AG09319 (cell line): ENCODE data around the gene CALCOCO2.
"Not testable (repeated sequence)": the region's sequence is repeated elsewhere in the genome, so short reads cannot be mapped to it uniquely, and the experiment has no call there.

Source experiments
- DNase-seq: peaks from one replicate; pipeline ENCODE4 v3.0.0-alpha.2; 2010; ENCODE audit warnings: low read depth; ENCODE audit errors: extremely low read depth
- TF ChIP-seq, protein P1 (sequence below): IDR thresholded peaks from 2 replicates; pipeline ENCODE4 v1.5.1; 2011; ENCODE audit warnings: low read depth, mild to moderate bottlenecking, inconsistent platforms, low read length, moderate library complexity

CALCOCO2 gene

DNA sequence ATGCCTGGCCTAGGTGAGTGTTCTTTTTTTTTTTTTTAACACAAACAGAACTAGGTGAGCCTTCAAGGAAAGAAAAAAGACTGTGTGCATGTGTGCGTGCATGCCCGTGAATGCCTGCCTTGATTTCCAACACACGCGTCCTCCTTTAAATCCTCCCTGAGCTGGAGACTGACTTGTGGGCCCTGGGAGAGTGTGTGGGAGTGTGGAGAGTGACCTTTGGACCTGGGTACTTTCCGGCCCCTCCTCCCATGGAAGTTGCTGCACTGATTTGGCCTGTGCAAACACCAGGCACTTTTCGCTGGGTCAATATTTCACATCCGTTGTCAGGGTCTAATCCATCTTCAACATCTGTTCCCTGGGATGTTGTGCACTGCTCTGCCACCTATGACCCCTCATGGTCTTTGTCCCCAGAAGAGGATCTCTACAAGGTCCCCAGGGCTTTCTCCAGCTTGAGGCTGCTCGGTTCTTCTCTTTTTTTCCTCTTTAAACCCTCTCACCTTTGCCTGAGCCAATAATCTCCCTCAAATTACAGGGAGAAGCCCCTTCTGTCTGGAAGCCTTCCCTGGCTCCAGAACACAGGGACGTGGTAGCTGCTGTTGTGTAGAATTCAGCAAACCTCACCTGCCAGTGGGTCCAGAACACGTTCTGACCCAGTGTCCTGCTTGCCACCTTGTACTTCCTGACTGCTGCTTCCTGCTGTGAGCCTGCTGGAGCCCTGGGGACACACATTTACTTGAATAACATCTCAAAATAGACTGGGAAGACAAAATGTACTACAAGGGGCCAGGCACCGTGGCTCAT is 40.9 kb downstream of the CALCOCO2 start:
- TF ChIP-seq, protein P1, sequence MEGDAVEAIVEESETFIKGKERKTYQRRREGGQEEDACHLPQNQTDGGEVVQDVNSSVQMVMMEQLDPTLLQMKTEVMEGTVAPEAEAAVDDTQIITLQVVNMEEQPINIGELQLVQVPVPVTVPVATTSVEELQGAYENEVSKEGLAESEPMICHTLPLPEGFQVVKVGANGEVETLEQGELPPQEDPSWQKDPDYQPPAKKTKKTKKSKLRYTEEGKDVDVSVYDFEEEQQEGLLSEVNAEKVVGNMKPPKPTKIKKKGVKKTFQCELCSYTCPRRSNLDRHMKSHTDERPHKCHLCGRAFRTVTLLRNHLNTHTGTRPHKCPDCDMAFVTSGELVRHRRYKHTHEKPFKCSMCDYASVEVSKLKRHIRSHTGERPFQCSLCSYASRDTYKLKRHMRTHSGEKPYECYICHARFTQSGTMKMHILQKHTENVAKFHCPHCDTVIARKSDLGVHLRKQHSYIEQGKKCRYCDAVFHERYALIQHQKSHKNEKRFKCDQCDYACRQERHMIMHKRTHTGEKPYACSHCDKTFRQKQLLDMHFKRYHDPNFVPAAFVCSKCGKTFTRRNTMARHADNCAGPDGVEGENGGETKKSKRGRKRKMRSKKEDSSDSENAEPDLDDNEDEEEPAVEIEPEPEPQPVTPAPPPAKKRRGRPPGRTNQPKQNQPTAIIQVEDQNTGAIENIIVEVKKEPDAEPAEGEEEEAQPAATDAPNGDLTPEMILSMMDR, result no peak
- no peak for DNase-seq

DNA sequence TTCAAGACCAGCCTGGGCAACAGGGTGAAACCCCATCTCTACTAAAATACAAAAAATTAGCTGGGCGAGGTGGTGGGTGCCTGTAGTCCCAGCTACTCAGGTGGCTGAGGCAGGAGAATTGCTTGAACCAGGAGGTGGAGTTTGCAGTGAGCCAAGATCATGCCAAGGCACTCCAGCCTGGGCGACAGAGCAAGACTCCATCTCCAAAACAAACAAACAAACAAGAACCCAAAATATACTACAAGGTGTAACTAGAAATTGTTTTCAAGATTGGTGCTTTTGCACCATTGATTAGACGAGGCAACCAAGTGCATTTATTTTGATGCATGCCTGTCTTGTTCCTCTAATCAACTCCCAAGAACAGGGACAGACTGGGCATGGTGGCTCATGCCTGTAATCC is 41.6 kb downstream of the CALCOCO2 start:
- not testable (repeated sequence) for DNase-seq

DNA sequence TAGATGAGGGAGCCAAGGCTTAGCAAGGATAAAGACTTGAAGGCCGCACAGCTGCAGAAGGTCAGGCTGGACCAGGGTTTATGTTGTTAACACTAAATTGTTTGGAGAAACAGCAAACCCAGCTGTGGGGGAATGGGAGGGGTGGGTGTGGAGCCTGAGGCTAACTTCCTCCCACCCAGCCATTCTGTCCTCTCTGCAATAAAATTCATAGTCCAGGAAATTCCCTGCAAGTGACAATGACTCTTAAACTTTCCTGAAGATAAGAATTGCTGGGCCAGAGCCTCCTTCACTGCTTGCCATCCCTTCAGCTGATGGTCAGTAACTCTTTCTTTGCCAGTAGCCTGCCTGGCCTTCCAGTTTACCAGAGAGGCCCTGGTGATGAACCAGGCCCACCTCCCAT is 42.4 kb downstream of the CALCOCO2 start:
- DNase-seq, result no peak
- TF ChIP-seq, protein P1, result no peak

DNA sequence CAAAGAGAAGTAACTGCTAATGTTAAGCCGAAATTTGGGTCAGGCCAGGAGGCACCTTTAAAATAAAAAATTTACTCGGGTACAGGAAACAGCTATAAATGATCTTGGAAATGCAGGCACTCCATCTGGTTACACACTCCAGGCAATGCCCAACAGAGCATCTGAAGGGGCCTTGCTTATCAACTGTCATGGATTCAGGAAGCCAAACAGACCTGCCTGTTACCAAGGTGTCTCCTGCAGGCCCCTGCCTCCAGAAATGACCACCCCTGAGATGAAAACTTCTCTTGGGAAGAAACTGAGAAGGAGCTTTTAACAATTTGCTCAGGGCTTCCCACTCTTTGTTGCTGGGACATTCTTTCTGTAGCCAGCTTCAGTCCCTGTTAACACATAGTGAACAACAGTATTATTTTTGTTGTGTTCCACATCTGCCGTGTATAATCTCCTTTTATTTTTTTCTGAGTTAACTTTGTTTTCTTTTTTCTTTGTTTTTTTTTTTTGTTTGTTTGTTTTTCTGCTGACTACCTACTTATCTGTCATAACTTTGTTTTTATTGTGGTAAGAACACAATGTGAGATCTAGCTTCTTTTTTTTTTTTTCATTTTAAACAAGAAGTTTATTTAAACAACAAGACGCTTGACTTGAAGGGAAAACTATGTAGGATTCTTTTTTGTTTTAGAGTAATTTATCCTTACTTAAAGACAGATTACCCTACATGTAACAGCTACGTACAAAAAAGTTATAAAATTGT is 43.0 kb downstream of the CALCOCO2 start:
- TF ChIP-seq, protein P1, result no peak

DNA sequence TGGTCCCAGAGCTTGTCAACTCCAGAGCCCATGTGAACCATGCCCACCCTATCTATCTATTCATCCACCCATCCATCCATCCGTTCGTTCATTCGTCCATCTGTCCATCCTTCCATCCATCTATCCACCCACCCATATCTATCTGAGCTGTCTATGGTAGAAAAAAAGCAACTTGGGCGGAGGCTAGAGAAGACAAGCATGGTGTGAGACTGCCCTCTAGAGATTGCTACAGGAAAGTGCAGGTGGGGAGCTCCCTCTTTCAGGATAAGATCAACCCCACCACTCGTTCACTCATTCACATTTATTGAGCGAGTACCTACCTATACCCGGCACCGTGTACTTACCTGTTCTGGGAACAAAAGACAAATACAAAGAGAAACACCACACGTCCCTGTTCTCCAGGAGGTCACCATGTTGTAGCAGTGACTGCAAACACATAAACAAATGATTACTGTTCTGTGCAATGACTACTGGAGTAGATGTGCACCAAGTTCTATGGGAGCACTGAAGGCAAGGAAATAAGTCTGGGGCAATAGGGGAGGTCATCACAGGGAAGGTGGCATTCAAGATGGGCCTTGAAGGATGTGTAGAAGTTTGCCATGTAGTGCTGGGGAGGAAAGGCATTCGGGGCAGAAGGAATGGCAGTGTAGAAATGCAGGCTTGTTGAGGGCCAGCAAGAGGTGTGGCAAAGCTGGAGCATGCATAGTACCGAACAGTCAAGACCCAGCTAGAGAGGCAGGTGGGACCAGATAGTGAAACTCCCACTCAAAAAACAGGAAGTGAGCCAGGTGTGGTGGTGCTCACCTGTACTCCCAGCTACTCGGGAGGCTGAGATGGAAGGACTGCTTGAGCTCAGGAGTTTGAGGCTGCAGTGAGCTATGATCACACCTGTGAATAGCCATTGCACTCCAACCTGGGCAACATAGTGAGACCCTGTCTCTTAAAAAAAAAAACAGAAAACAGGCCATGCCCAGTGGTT is 48.4 kb downstream of the CALCOCO2 start:
- peak; percentile 15 for DNase-seq
- TF ChIP-seq, protein P1, result peak; percentile 96

More for the DNA sequence above, 43.0 kb downstream of the CALCOCO2 start:
- no peak for DNase-seq

DNA sequence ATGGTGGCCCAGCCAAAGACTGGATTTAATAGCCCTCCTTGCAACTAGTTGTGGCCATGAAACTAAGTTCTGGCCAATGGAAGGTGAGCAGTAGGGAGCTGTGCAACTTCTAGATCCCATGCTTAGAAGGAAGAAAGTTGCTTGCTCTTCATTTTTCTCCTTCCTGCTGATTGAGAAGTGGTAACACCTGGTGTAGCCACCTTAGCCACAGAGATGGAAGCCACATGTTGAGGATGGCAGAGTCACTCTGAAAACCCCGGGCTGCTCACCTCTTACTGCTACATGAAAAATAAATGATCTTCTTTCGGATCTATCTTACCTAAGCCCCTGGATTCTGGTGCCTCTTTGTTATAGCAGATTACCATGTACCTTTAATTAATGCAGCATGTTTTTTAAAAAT is 51.4 kb downstream of the CALCOCO2 start:
- DNase-seq, result no peak
- TF ChIP-seq, protein P1, result no peak

DNA sequence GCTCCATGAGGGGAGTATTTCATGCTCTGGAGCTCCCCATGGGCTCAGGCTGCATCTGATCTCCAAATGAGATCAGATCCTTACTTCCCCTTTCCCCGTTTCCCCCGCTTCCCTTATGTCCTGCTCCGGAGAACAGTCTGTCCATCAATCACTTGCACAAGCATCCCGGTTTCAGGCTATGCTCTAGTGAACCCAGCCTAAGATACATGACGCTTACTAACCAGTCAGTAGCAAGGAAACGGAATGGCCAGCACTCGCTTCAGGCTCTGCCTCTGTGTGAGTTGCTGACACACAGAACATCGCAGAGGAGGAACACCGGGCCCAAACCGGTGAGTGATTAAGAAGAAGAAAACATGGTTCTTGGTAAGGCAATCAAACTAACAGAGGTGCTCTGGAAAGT is 52.3 kb downstream of the CALCOCO2 start:
- no peak for DNase-seq
- TF ChIP-seq, protein P1, result no peak
